Measurements from ENCODE around the gene TRIM2. TPM values are rescaled to one million over a fixed set of nuclear protein-coding genes. Genes with fewer than 3 reads are reported as not detected.
"Not testable (repeated sequence)": the region's sequence is repeated elsewhere in the genome, so short reads cannot be mapped to it uniquely, and the experiment has no call there.

Gene TRIM2
- polyA plus RNA-seq, 1 donor, result 105 TPM

DNA sequence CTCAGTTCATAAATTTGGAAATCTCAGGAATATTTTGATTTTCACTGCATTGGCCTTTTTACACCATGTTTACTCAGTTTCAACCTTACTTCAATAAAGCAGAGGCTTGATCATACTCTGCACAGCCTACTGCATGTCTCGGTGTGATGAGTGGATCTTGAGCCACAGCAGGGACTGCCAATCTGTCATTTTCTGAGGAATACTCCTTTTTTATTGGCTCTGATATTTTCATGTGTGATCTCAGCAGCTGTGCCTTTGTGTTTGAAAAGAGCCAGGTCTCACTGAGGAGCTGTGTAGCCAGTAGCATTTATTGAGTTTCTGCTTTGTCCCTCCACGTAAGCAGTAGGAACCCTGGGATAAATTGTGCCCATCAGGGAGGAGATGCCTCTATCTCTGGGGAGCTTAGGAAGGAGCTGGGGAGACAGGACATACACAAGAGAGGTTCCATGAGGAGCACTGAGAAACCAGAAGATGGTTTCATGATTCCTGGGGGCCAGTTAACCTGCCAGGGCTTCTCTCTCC, 18.9 kb upstream of the TRIM2 start:
- no peak for DNase-seq
- Histone ChIP-seq H3K27me3 (ENCODE audit: control insufficient read depth, insufficient read depth, low read length) (no peaks in the 10 kb centered on the region), H3K9me3 (ENCODE audit: control insufficient read depth, low read depth, low read length) (no peaks in the 10 kb centered on the region), H3K36me3 (ENCODE audit: control insufficient read depth, insufficient read depth, low read length) (no peaks in the 10 kb centered on the region), H3K4me3 (ENCODE audit: low read length) (no peak overlapping the region), H3K27ac (ENCODE audit: low read length) (no peak overlapping the region), H3K4me1 (ENCODE audit: control insufficient read depth, insufficient read depth, low read length) (peaks cover 14% of the 10 kb centered on the region)
- WGBS (ENCODE audit: insufficient coverage, low lambda C conversion rate), result no CpG with 5 or more reads among the region's 2 CpGs

GRCh38 chr4:153186046-153186728, 18.1 kb upstream of the TRIM2 start:
- WGBS (ENCODE audit: insufficient coverage, low lambda C conversion rate), result 100% methylated on average over 2 of the region's 12 CpGs

GRCh38 chr4:153189016-153189801, 15.0 kb upstream of the TRIM2 start:
- 20% methylated on average over 1 of the region's 11 CpGs for WGBS (ENCODE audit: insufficient coverage, low lambda C conversion rate)
- Histone ChIP-seq H3K36me3 (ENCODE audit: control insufficient read depth, insufficient read depth, low read length) (no peaks in the 10 kb centered on the region), H3K27me3 (ENCODE audit: control insufficient read depth, insufficient read depth, low read length) (no peaks in the 10 kb centered on the region), H3K27ac (ENCODE audit: low read length) (peak overlapping the region; percentile 93), H3K4me1 (ENCODE audit: control insufficient read depth, insufficient read depth, low read length) (peaks cover 14% of the 10 kb centered on the region), H3K4me3 (ENCODE audit: low read length) (peak overlapping the region; percentile 6), H3K9me3 (ENCODE audit: control insufficient read depth, low read depth, low read length) (no peaks in the 10 kb centered on the region)
- DNase-seq, result peak; percentile 65 to 87

More at GRCh38 chr4:153186046-153186728, 18.1 kb upstream of the TRIM2 start:
- Histone ChIP-seq H3K27me3 (ENCODE audit: control insufficient read depth, insufficient read depth, low read length) (no peaks in the 10 kb centered on the region), H3K27ac (ENCODE audit: low read length) (no peak overlapping the region), H3K9me3 (ENCODE audit: control insufficient read depth, low read depth, low read length) (no peaks in the 10 kb centered on the region), H3K36me3 (ENCODE audit: control insufficient read depth, insufficient read depth, low read length) (no peaks in the 10 kb centered on the region), H3K4me3 (ENCODE audit: low read length) (no peak overlapping the region), H3K4me1 (ENCODE audit: control insufficient read depth, insufficient read depth, low read length) (peaks cover 14% of the 10 kb centered on the region)
- no peak for DNase-seq

GRCh38 chr4:153191795-153192363, 12.4 kb upstream of the TRIM2 start:
- Histone ChIP-seq H3K9me3 (ENCODE audit: control insufficient read depth, low read depth, low read length) (no peaks in the 10 kb centered on the region), H3K4me1 (ENCODE audit: control insufficient read depth, insufficient read depth, low read length) (peaks cover 14% of the 10 kb centered on the region), H3K4me3 (ENCODE audit: low read length) (no peak overlapping the region), H3K36me3 (ENCODE audit: control insufficient read depth, insufficient read depth, low read length) (no peaks in the 10 kb centered on the region), H3K27me3 (ENCODE audit: control insufficient read depth, insufficient read depth, low read length) (no peaks in the 10 kb centered on the region), H3K27ac (ENCODE audit: low read length) (no peak overlapping the region)
- WGBS (ENCODE audit: insufficient coverage, low lambda C conversion rate), result no CpG with 5 or more reads among the region's 5 CpGs
- DNase-seq, result no peak

- Histone ChIP-seq H3K4me3 (ENCODE audit: low read length) (no peak overlapping the region), H3K36me3 (ENCODE audit: control insufficient read depth, insufficient read depth, low read length) (no peaks in the 10 kb centered on the region), H3K9me3 (ENCODE audit: control insufficient read depth, low read depth, low read length) (no peaks in the 10 kb centered on the region), H3K4me1 (ENCODE audit: control insufficient read depth, insufficient read depth, low read length) (peaks cover 3% of the 10 kb centered on the region), H3K27ac (ENCODE audit: low read length) (no peak overlapping the region), H3K27me3 (ENCODE audit: control insufficient read depth, insufficient read depth, low read length) (no peaks in the 10 kb centered on the region)
- no CpG with 5 or more reads among the region's 5 CpGs for WGBS (ENCODE audit: insufficient coverage, low lambda C conversion rate)
- DNase-seq, result no peak
These were observed 6.9 kb upstream of the TRIM2 start for GRCh38 chr4:153197301-153197700.

GRCh38 chr4:153198719-153199118, 5.5 kb upstream of the TRIM2 start:
- Histone ChIP-seq H3K4me1 (ENCODE audit: control insufficient read depth, insufficient read depth, low read length) (peaks cover 3% of the 10 kb centered on the region), H3K27me3 (ENCODE audit: control insufficient read depth, insufficient read depth, low read length) (no peaks in the 10 kb centered on the region), H3K4me3 (ENCODE audit: low read length) (no peak overlapping the region), H3K27ac (ENCODE audit: low read length) (no peak overlapping the region), H3K36me3 (ENCODE audit: control insufficient read depth, insufficient read depth, low read length) (no peaks in the 10 kb centered on the region), H3K9me3 (ENCODE audit: control insufficient read depth, low read depth, low read length) (no peaks in the 10 kb centered on the region)
- DNase-seq, result no peak
- no CpG with 5 or more reads among the region's 1 CpG for WGBS (ENCODE audit: insufficient coverage, low lambda C conversion rate)

DNA sequence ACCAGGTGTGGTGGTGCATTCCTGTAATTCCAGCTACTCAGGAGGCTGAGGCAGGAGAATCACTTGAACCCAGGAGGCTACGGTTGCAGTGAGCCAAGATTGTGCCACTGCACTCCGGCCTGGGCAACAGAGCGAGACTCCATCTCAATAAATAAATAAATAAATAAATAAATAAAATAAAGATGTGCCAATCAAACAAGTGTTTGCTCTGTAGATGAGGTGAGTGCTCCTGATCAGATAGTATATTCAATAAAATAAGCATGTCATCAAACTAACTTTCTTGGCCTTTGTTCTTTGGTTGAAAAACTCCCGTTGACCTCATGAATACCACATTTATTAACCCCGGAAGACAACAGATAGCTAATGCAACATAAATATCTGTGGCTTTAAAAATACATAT, 497 bp upstream of the TRIM2 start:
- not testable (repeated sequence) for H3K9me3 ChIP-seq (ENCODE audit: control insufficient read depth, low read depth, low read length); H3K36me3 ChIP-seq (ENCODE audit: control insufficient read depth, insufficient read depth, low read length); H3K27me3 ChIP-seq (ENCODE audit: control insufficient read depth, insufficient read depth, low read length); DNase-seq
- H3K4me1 ChIP-seq (ENCODE audit: control insufficient read depth, insufficient read depth, low read length), result peaks cover 20% of the 10 kb centered on the region
- peak overlapping the region; percentile 49 for H3K4me3 ChIP-seq (ENCODE audit: low read length)
- H3K27ac ChIP-seq (ENCODE audit: low read length), result peak overlapping the region; percentile 99
- no CpG with 5 or more reads among the region's 5 CpGs for WGBS (ENCODE audit: insufficient coverage, low lambda C conversion rate)

- Histone ChIP-seq H3K9me3 (ENCODE audit: control insufficient read depth, low read depth, low read length) (no peaks in the 10 kb centered on the region), H3K27ac (ENCODE audit: low read length) (peak overlapping the region; percentile 99), H3K4me3 (ENCODE audit: low read length) (peak overlapping the region; percentile 49), H3K27me3 (ENCODE audit: control insufficient read depth, insufficient read depth, low read length) (no peaks in the 10 kb centered on the region), H3K4me1 (ENCODE audit: control insufficient read depth, insufficient read depth, low read length) (peaks cover 31% of the 10 kb centered on the region), H3K36me3 (ENCODE audit: control insufficient read depth, insufficient read depth, low read length) (peaks cover 7% of the 10 kb centered on the region)
- DNase-seq, result peak; percentile 94 to 97
- WGBS (ENCODE audit: insufficient coverage, low lambda C conversion rate), result no CpG with 5 or more reads among the region's 22 CpGs
These were observed 745 bp downstream of the TRIM2 start for GRCh38 chr4:153204728-153205648.

DNA sequence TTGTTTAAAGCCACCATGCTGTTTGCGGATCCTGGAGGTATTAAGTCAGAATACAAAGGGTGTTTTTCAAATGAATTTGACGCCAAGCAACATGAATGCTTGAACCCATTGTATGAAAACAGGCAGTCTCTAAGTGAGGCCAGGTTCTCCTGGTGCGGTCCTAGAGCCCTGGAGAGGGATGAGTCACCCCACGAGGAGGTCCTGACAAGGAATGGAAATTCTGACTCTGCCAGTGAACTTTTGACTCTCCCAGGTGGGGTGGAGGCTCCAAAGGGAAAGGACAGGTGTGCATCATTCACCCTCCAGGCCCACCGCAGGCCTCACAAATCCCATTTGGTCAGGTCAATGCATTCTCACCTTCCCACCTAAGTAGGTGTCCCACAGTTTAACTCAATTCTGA, 1.5 kb downstream of the TRIM2 start:
- H3K4me3 ChIP-seq (ENCODE audit: low read length), result peak overlapping the region; percentile 49
- H3K27ac ChIP-seq (ENCODE audit: low read length), result peak overlapping the region; percentile 99
- WGBS (ENCODE audit: insufficient coverage, low lambda C conversion rate), result no CpG with 5 or more reads among the region's 5 CpGs
- peaks cover 36% of the 10 kb centered on the region for H3K4me1 ChIP-seq (ENCODE audit: control insufficient read depth, insufficient read depth, low read length)
- peaks cover 10% of the 10 kb centered on the region for H3K36me3 ChIP-seq (ENCODE audit: control insufficient read depth, insufficient read depth, low read length)
- DNase-seq, result peak; percentile 90 to 95
- no peaks in the 10 kb centered on the region for H3K9me3 ChIP-seq (ENCODE audit: control insufficient read depth, low read depth, low read length)
- H3K27me3 ChIP-seq (ENCODE audit: control insufficient read depth, insufficient read depth, low read length), result no peaks in the 10 kb centered on the region
